NCI-H774 (cell line): ENCODE results near the gene ARRDC4.
"Not testable (repeated sequence)": the region's sequence is repeated elsewhere in the genome, so short reads cannot be mapped to it uniquely, and the experiment has no call there.

ENCODE experiments used
- DNase-seq: peaks from one replicate; lab custom pipeline; 2025; lab: John Stamatoyannopoulos, UW

The ARRDC4 gene

GRCh38 chr15:97966246-97966645 is 5.7 kb downstream of the ARRDC4 start:
- DNase-seq = no peak

GRCh38 chr15:97966924-97967620 is 6.6 kb downstream of the ARRDC4 start:
- DNase-seq = no peak

- no peak for DNase-seq
These were observed 7.4 kb downstream of the ARRDC4 start for GRCh38 chr15:97967881-97968280.

GRCh38 chr15:97968380-97968779 is 7.9 kb downstream of the ARRDC4 start:
- DNase-seq = no peak

GRCh38 chr15:97972366-97972765 is 11.9 kb downstream of the ARRDC4 start:
- DNase-seq = no peak

GRCh38 chr15:97976129-97976528 is 15.6 kb downstream of the ARRDC4 start:
- DNase-seq = no peak

- no peak for DNase-seq
These were observed 16.4 kb downstream of the ARRDC4 start for GRCh38 chr15:97976766-97977503.

- peak; percentile 82 for DNase-seq
These were observed 17.2 kb downstream of the ARRDC4 start for GRCh38 chr15:97977734-97978133.

- no peak for DNase-seq
These were observed 18.1 kb downstream of the ARRDC4 start for GRCh38 chr15:97978401-97979139.

- DNase-seq = no peak
These were observed 18.6 kb downstream of the ARRDC4 start for GRCh38 chr15:97979140-97979520.

- DNase-seq = no peak
These were observed 20.6 kb downstream of the ARRDC4 start for GRCh38 chr15:97981058-97981457.

GRCh38 chr15:97981758-97982157 is 21.3 kb downstream of the ARRDC4 start:
- no peak for DNase-seq

- no peak for DNase-seq
These were observed 23.7 kb downstream of the ARRDC4 start for GRCh38 chr15:97984157-97984556.

GRCh38 chr15:97985979-97986378 is 25.5 kb downstream of the ARRDC4 start:
- not testable (repeated sequence) for DNase-seq

GRCh38 chr15:97986781-97987180 is 26.3 kb downstream of the ARRDC4 start:
- DNase-seq = no peak

GRCh38 chr15:97989299-97989698 is 28.8 kb downstream of the ARRDC4 start:
- no peak for DNase-seq

GRCh38 chr15:97991972-97992541 is 31.6 kb downstream of the ARRDC4 start:
- no peak for DNase-seq

- DNase-seq = no peak
These were observed 32.3 kb downstream of the ARRDC4 start for GRCh38 chr15:97992823-97993222.

GRCh38 chr15:97993310-97993738 is 32.8 kb downstream of the ARRDC4 start:
- DNase-seq = no peak

- no peak for DNase-seq
These were observed 33.7 kb downstream of the ARRDC4 start for GRCh38 chr15:97994236-97994635.

- DNase-seq = no peak
These were observed 34.7 kb downstream of the ARRDC4 start for GRCh38 chr15:97995192-97995591.

GRCh38 chr15:97995881-97996603 is 35.5 kb downstream of the ARRDC4 start:
- DNase-seq = no peak
